PFSK-1 (cell line): ENCODE data around the gene ATP11A.

Experiments used
- POLR2AphosphoS5 ChIP-seq: IDR thresholded peaks from 2 replicates; pipeline ENCODE4 v1.6.1; 2012; ENCODE audit warnings: low read depth, mild to moderate bottlenecking, control low read depth, low read length, moderate library complexity
- SIN3A ChIP-seq: IDR thresholded peaks from 2 replicates; pipeline ENCODE4 v1.6.1; 2012; ENCODE audit warnings: mild to moderate bottlenecking, low read length, moderate library complexity, borderline replicate concordance; ENCODE audit not compliant: insufficient read depth
- TAF1 ChIP-seq: IDR thresholded peaks from 2 replicates; pipeline ENCODE4 v1.6.1; 2012; ENCODE audit warnings: low read length, control low read depth, borderline replicate concordance; ENCODE audit not compliant: insufficient read depth

DNA sequence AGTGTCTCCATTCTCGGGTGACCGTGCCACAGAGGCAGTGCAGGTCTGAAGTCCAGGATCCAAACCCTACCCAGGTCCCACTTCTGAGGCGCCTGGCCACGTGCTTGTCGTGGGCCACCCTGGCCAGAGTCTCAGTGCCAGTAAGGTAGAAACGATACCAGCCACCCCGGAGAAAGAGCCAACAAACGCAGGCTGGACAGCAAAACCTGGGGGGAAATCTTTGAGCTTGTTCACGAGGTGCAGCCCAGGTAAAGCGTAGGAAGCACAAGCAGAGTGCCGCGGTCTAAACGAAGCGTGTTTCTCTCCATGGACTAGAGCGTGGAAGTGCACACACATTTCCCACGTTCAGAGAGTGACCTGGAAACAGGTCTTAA, 95.6 kb downstream of the ATP11A start:
- TF ChIP-seq SIN3A, result no peak
- no peak for TF ChIP-seq POLR2AphosphoS5
- TF ChIP-seq TAF1, result no peak
